ENCODE results near the gene FAM217B. TPM values are rescaled to one million over a fixed set of nuclear protein-coding genes. Genes with fewer than 3 reads are reported as not detected.

FAM217B gene
- polyA plus RNA-seq, 1 donor from 2014 or later, result 15.1 TPM

DNA sequence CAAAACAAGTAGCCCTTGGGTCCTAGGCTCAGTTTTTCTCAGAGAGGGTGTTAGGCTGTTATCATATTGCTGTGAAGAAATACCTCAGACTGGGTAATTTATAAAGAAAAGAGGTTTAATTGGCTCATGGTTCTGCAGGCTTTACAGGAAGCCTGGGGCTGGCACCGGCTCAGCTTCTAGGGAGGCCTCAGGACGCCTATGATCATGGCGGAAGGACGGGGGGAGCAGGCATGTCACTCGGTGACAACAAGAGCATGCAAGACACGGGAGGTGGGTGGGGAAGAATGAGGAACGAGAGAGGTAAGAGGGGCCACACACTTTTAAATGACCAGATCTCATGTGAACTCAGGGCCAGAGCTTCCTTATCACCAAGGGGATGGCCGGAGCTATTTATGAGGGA is 45.0 kb downstream of the FAM217B start:
- H4K20me1 ChIP-seq (ENCODE audit: insufficient read depth), result no peaks in the 10 kb centered on the region
- TF ChIP-seq, protein P1, sequence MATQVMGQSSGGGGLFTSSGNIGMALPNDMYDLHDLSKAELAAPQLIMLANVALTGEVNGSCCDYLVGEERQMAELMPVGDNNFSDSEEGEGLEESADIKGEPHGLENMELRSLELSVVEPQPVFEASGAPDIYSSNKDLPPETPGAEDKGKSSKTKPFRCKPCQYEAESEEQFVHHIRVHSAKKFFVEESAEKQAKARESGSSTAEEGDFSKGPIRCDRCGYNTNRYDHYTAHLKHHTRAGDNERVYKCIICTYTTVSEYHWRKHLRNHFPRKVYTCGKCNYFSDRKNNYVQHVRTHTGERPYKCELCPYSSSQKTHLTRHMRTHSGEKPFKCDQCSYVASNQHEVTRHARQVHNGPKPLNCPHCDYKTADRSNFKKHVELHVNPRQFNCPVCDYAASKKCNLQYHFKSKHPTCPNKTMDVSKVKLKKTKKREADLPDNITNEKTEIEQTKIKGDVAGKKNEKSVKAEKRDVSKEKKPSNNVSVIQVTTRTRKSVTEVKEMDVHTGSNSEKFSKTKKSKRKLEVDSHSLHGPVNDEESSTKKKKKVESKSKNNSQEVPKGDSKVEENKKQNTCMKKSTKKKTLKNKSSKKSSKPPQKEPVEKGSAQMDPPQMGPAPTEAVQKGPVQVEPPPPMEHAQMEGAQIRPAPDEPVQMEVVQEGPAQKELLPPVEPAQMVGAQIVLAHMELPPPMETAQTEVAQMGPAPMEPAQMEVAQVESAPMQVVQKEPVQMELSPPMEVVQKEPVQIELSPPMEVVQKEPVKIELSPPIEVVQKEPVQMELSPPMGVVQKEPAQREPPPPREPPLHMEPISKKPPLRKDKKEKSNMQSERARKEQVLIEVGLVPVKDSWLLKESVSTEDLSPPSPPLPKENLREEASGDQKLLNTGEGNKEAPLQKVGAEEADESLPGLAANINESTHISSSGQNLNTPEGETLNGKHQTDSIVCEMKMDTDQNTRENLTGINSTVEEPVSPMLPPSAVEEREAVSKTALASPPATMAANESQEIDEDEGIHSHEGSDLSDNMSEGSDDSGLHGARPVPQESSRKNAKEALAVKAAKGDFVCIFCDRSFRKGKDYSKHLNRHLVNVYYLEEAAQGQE (IDR thresholded peaks at IDR 0.05; ENCODE audit: borderline replicate concordance), result no peak
- no peak for TF ChIP-seq TAF1 (IDR thresholded peaks at IDR 0.05; ENCODE audit: low read depth)
- TF ChIP-seq EZH2 (IDR thresholded peaks at IDR 0.05; ENCODE audit: borderline replicate concordance, insufficient read depth, low read length, poor library complexity, severe bottlenecking), result no peak
- no peak for TF ChIP-seq RAD21 (conservative IDR thresholded peaks at IDR 0.05)
- TF ChIP-seq MXI1 (conservative IDR thresholded peaks at IDR 0.05; ENCODE audit: poor library complexity, severe bottlenecking), result no peak
- no peak for TF ChIP-seq EP300 (conservative IDR thresholded peaks at IDR 0.05; ENCODE audit: poor library complexity, severe bottlenecking)
- TF ChIP-seq, protein P2, sequence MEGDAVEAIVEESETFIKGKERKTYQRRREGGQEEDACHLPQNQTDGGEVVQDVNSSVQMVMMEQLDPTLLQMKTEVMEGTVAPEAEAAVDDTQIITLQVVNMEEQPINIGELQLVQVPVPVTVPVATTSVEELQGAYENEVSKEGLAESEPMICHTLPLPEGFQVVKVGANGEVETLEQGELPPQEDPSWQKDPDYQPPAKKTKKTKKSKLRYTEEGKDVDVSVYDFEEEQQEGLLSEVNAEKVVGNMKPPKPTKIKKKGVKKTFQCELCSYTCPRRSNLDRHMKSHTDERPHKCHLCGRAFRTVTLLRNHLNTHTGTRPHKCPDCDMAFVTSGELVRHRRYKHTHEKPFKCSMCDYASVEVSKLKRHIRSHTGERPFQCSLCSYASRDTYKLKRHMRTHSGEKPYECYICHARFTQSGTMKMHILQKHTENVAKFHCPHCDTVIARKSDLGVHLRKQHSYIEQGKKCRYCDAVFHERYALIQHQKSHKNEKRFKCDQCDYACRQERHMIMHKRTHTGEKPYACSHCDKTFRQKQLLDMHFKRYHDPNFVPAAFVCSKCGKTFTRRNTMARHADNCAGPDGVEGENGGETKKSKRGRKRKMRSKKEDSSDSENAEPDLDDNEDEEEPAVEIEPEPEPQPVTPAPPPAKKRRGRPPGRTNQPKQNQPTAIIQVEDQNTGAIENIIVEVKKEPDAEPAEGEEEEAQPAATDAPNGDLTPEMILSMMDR (IDR thresholded peaks at IDR 0.05; ENCODE audit: poor library complexity, severe bottlenecking), result no peak
- TF ChIP-seq POLR2AphosphoS5 (IDR thresholded peaks at IDR 0.05), result no peak
- TF ChIP-seq SMC3 (conservative IDR thresholded peaks at IDR 0.05; ENCODE audit: poor library complexity), result no peak
- no peaks in the 10 kb centered on the region for H3F3A ChIP-seq (ENCODE audit: insufficient read depth, low read length, poor library complexity, severe bottlenecking)
- no peaks in the 10 kb centered on the region for H3K9me3 ChIP-seq (ENCODE audit: low read length)
- H3K27me3 ChIP-seq (ENCODE audit: insufficient read depth, low read depth, low read length), result no peaks in the 10 kb centered on the region
- no peak overlapping the region for H3K9ac ChIP-seq (ENCODE audit: low read length)
- H2AFZ ChIP-seq (ENCODE audit: low read depth, low read length), result no peak overlapping the region
- H3K4me3 ChIP-seq (ENCODE audit: low read length), result no peak overlapping the region
- H3K4me2 ChIP-seq (ENCODE audit: low read length), result no peak overlapping the region
- H3K79me2 ChIP-seq (replicated peaks; ENCODE audit: insufficient read depth, low read length), result no peaks in the 10 kb centered on the region
- H3K36me3 ChIP-seq (ENCODE audit: insufficient read depth, low read length), result no peaks in the 10 kb centered on the region
- H3K27ac ChIP-seq (ENCODE audit: low read length), result no peak overlapping the region
- H3K9me2 ChIP-seq (ENCODE audit: insufficient read depth, low read length), result no peaks in the 10 kb centered on the region

DNA sequence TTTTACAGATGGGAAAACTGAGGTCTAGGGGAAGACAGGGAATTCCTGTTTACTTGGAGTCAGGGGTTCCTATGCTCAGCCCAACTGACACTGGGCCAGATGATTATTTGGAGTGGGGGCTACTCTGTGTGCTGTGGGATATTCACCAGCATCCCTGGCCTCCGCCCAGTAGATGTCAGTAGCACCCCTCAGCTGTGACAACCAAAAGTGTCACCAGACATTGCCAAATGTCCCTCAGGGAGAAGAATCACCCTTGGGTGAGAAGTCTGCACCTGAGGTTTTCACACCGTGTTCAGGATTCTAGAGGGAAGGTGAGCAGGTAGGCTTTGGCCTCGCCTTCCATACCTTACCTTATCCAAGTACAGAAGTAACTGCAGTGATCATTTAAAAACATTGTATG is 45.7 kb downstream of the FAM217B start:
- no peak overlapping the region for H3K4me3 ChIP-seq (ENCODE audit: low read length)
- H3K27me3 ChIP-seq (ENCODE audit: insufficient read depth, low read depth, low read length), result no peaks in the 10 kb centered on the region
- no peak overlapping the region for H3K27ac ChIP-seq (ENCODE audit: low read length)
- H3K9me2 ChIP-seq (ENCODE audit: insufficient read depth, low read length), result no peaks in the 10 kb centered on the region
- no peak overlapping the region for H3K9ac ChIP-seq (ENCODE audit: low read length)
- H4K20me1 ChIP-seq (ENCODE audit: insufficient read depth), result no peaks in the 10 kb centered on the region
- no peak overlapping the region for H2AFZ ChIP-seq (ENCODE audit: low read depth, low read length)
- no peak overlapping the region for H3K4me2 ChIP-seq (ENCODE audit: low read length)
- H3K36me3 ChIP-seq (ENCODE audit: insufficient read depth, low read length), result no peaks in the 10 kb centered on the region
- TF ChIP-seq MXI1 (conservative IDR thresholded peaks at IDR 0.05; ENCODE audit: poor library complexity, severe bottlenecking) (no peak), SMC3 (conservative IDR thresholded peaks at IDR 0.05; ENCODE audit: poor library complexity) (no peak), RAD21 (conservative IDR thresholded peaks at IDR 0.05) (no peak), POLR2AphosphoS5 (IDR thresholded peaks at IDR 0.05) (no peak), EP300 (conservative IDR thresholded peaks at IDR 0.05; ENCODE audit: poor library complexity, severe bottlenecking) (no peak), EZH2 (IDR thresholded peaks at IDR 0.05; ENCODE audit: borderline replicate concordance, insufficient read depth, low read length, poor library complexity, severe bottlenecking) (no peak), TAF1 (IDR thresholded peaks at IDR 0.05; ENCODE audit: low read depth) (no peak)
- TF ChIP-seq, protein P2 (IDR thresholded peaks at IDR 0.05; ENCODE audit: poor library complexity, severe bottlenecking), result no peak
- TF ChIP-seq, protein P1 (IDR thresholded peaks at IDR 0.05; ENCODE audit: borderline replicate concordance), result no peak
- no peaks in the 10 kb centered on the region for H3K9me3 ChIP-seq (ENCODE audit: low read length)
- H3F3A ChIP-seq (ENCODE audit: insufficient read depth, low read length, poor library complexity, severe bottlenecking), result no peaks in the 10 kb centered on the region
- H3K79me2 ChIP-seq (replicated peaks; ENCODE audit: insufficient read depth, low read length), result no peaks in the 10 kb centered on the region
